ENCODE measurements around the gene PRIMA1.

Gene PRIMA1

GRCh38 chr14:93759719-93760307, 28.5 kb downstream of the PRIMA1 start:
- Mint-ChIP-seq H3K9me3 (no peaks in the 10 kb centered on the region), H3K27ac (no peak overlapping the region), H3K4me1 (ENCODE audit: low read depth) (no peaks in the 10 kb centered on the region), H3K36me3 (ENCODE audit: low read depth) (no peaks in the 10 kb centered on the region), H3K4me3 (no peak overlapping the region), H3K27me3 (peaks cover 20% of the 10 kb centered on the region)
- intact Hi-C loops (cut with micrococcal nuclease) = no loop called here

GRCh38 chr14:93757206-93757605, 31.1 kb downstream of the PRIMA1 start:
- H3K4me3 Mint-ChIP-seq = no peak overlapping the region
- no peaks in the 10 kb centered on the region for H3K36me3 Mint-ChIP-seq (ENCODE audit: low read depth)
- no peak overlapping the region for H3K27ac Mint-ChIP-seq
- intact Hi-C loops (cut with micrococcal nuclease) = no loop called here
- H3K27me3 Mint-ChIP-seq = peaks cover 15% of the 10 kb centered on the region
- no peaks in the 10 kb centered on the region for H3K9me3 Mint-ChIP-seq
- H3K4me1 Mint-ChIP-seq (ENCODE audit: low read depth) = no peaks in the 10 kb centered on the region

- Mint-ChIP-seq H3K9me3 (no peaks in the 10 kb centered on the region), H3K27me3 (no peaks in the 10 kb centered on the region), H3K27ac (no peak overlapping the region), H3K4me1 (ENCODE audit: low read depth) (no peaks in the 10 kb centered on the region), H3K36me3 (ENCODE audit: low read depth) (no peaks in the 10 kb centered on the region), H3K4me3 (no peak overlapping the region)
- intact Hi-C loops (cut with micrococcal nuclease) = no loop called here
Measured at GRCh38 chr14:93753647-93754046, 34.6 kb downstream of the PRIMA1 start.

GRCh38 chr14:93752980-93753561, 35.2 kb downstream of the PRIMA1 start:
- no peaks in the 10 kb centered on the region for H3K4me1 Mint-ChIP-seq (ENCODE audit: low read depth)
- H3K27ac Mint-ChIP-seq = no peak overlapping the region
- H3K36me3 Mint-ChIP-seq (ENCODE audit: low read depth) = no peaks in the 10 kb centered on the region
- intact Hi-C loops (cut with micrococcal nuclease) = no loop called here
- H3K4me3 Mint-ChIP-seq = no peak overlapping the region
- no peaks in the 10 kb centered on the region for H3K27me3 Mint-ChIP-seq
- no peaks in the 10 kb centered on the region for H3K9me3 Mint-ChIP-seq

GRCh38 chr14:93751946-93752655, 36.2 kb downstream of the PRIMA1 start:
- intact Hi-C loops (cut with micrococcal nuclease) = no loop called here
- Mint-ChIP-seq H3K27me3 (no peaks in the 10 kb centered on the region), H3K9me3 (no peaks in the 10 kb centered on the region), H3K4me1 (ENCODE audit: low read depth) (no peaks in the 10 kb centered on the region), H3K36me3 (ENCODE audit: low read depth) (no peaks in the 10 kb centered on the region), H3K4me3 (no peak overlapping the region), H3K27ac (no peak overlapping the region)

GRCh38 chr14:93749076-93749420, 39.2 kb downstream of the PRIMA1 start:
- intact Hi-C loops (cut with micrococcal nuclease) = no loop called here
- Mint-ChIP-seq H3K4me3 (no peak overlapping the region), H3K27me3 (peaks cover 1% of the 10 kb centered on the region), H3K36me3 (ENCODE audit: low read depth) (no peaks in the 10 kb centered on the region), H3K9me3 (no peaks in the 10 kb centered on the region), H3K4me1 (ENCODE audit: low read depth) (no peaks in the 10 kb centered on the region), H3K27ac (no peak overlapping the region)

GRCh38 chr14:93748208-93749075, 39.8 kb downstream of the PRIMA1 start:
- no peak overlapping the region for H3K27ac Mint-ChIP-seq

GRCh38 chr14:93747560-93747959, 40.7 kb downstream of the PRIMA1 start:
- no peaks in the 10 kb centered on the region for H3K4me1 Mint-ChIP-seq (ENCODE audit: low read depth)
- H3K27me3 Mint-ChIP-seq = peaks cover 1% of the 10 kb centered on the region
- intact Hi-C loops (cut with micrococcal nuclease) = no loop called here

More at GRCh38 chr14:93748208-93749075, 39.8 kb downstream of the PRIMA1 start:
- intact Hi-C loops (cut with micrococcal nuclease) = no loop called here
- no peak overlapping the region for H3K4me3 Mint-ChIP-seq
- H3K9me3 Mint-ChIP-seq = no peaks in the 10 kb centered on the region
- H3K4me1 Mint-ChIP-seq (ENCODE audit: low read depth) = no peaks in the 10 kb centered on the region
- H3K36me3 Mint-ChIP-seq (ENCODE audit: low read depth) = no peaks in the 10 kb centered on the region
- H3K27me3 Mint-ChIP-seq = peaks cover 1% of the 10 kb centered on the region

GRCh38 chr14:93747102-93747501, 41.2 kb downstream of the PRIMA1 start:
- intact Hi-C loops (cut with micrococcal nuclease) = no loop called here
- Mint-ChIP-seq H3K4me3 (no peak overlapping the region), H3K36me3 (ENCODE audit: low read depth) (no peaks in the 10 kb centered on the region), H3K9me3 (no peaks in the 10 kb centered on the region), H3K4me1 (ENCODE audit: low read depth) (no peaks in the 10 kb centered on the region), H3K27me3 (peaks cover 1% of the 10 kb centered on the region), H3K27ac (no peak overlapping the region)

More at GRCh38 chr14:93747560-93747959, 40.7 kb downstream of the PRIMA1 start:
- no peak overlapping the region for H3K27ac Mint-ChIP-seq
- H3K36me3 Mint-ChIP-seq (ENCODE audit: low read depth) = no peaks in the 10 kb centered on the region
- no peak overlapping the region for H3K4me3 Mint-ChIP-seq
- H3K9me3 Mint-ChIP-seq = no peaks in the 10 kb centered on the region

GRCh38 chr14:93745603-93746273, 42.5 kb downstream of the PRIMA1 start:
- H3K9me3 Mint-ChIP-seq = no peaks in the 10 kb centered on the region
- no peak overlapping the region for H3K4me3 Mint-ChIP-seq
- intact Hi-C loops (cut with micrococcal nuclease) = no loop called here
- H3K36me3 Mint-ChIP-seq (ENCODE audit: low read depth) = no peaks in the 10 kb centered on the region
- H3K27ac Mint-ChIP-seq = no peak overlapping the region
- H3K4me1 Mint-ChIP-seq (ENCODE audit: low read depth) = no peaks in the 10 kb centered on the region
- peaks cover 1% of the 10 kb centered on the region for H3K27me3 Mint-ChIP-seq

- Mint-ChIP-seq H3K27ac (no peak overlapping the region), H3K27me3 (peaks cover 1% of the 10 kb centered on the region), H3K36me3 (ENCODE audit: low read depth) (no peaks in the 10 kb centered on the region), H3K9me3 (no peaks in the 10 kb centered on the region), H3K4me3 (no peak overlapping the region), H3K4me1 (ENCODE audit: low read depth) (no peaks in the 10 kb centered on the region)
- intact Hi-C loops (cut with micrococcal nuclease) = no loop called here
Measured at GRCh38 chr14:93744876-93745275, 43.4 kb downstream of the PRIMA1 start.

- no peaks in the 10 kb centered on the region for H3K36me3 Mint-ChIP-seq (ENCODE audit: low read depth)
- no peaks in the 10 kb centered on the region for H3K4me1 Mint-ChIP-seq (ENCODE audit: low read depth)
- no peak overlapping the region for H3K4me3 Mint-ChIP-seq
- peaks cover 1% of the 10 kb centered on the region for H3K27me3 Mint-ChIP-seq
- H3K27ac Mint-ChIP-seq = no peak overlapping the region
- no peaks in the 10 kb centered on the region for H3K9me3 Mint-ChIP-seq
- intact Hi-C loops (cut with micrococcal nuclease) = no loop called here
Measured at GRCh38 chr14:93744176-93744575, 44.1 kb downstream of the PRIMA1 start.

GRCh38 chr14:93743270-93744060, 44.8 kb downstream of the PRIMA1 start:
- H3K36me3 Mint-ChIP-seq (ENCODE audit: low read depth) = no peaks in the 10 kb centered on the region
- H3K4me3 Mint-ChIP-seq = no peak overlapping the region
- no peaks in the 10 kb centered on the region for H3K9me3 Mint-ChIP-seq
- peaks cover 1% of the 10 kb centered on the region for H3K27me3 Mint-ChIP-seq
- no peak overlapping the region for H3K27ac Mint-ChIP-seq
- H3K4me1 Mint-ChIP-seq (ENCODE audit: low read depth) = no peaks in the 10 kb centered on the region
- intact Hi-C loops (cut with micrococcal nuclease) = no loop called here
